HG03045 (cell line): ENCODE results near the gene AADAT.

ENCODE experiments used
- ATAC-seq: cut with Tn5 transposase; IDR thresholded peaks from one replicate; pipeline ENCODE4 v1.9.1; 2021; ENCODE audit warnings: mild to moderate bottlenecking, moderate library complexity; ENCODE audit not compliant: unreplicated experiment

AADAT gene

GRCh38 chr4:170035231-170035630, 54.5 kb downstream of the AADAT start:
- ATAC-seq = no peak

- ATAC-seq = no peak
Observed at GRCh38 chr4:170033999-170034398, 55.8 kb downstream of the AADAT start.

GRCh38 chr4:170030121-170030520, 59.6 kb downstream of the AADAT start:
- ATAC-seq = no peak

- ATAC-seq = peak; percentile 58
Observed at GRCh38 chr4:170027181-170027829, 62.5 kb downstream of the AADAT start.

GRCh38 chr4:170026253-170027021, 63.3 kb downstream of the AADAT start, which contains the start of gene MFAP3L:
Gene MFAP3L, minus strand, starts transcription at chr4:170026395. Its CDS starts 20,518 bp downstream, at chr4:170005877.
- peak; percentile 89 for ATAC-seq

GRCh38 chr4:170025523-170026252, 64.1 kb downstream of the AADAT start:
- ATAC-seq = no peak

GRCh38 chr4:170022211-170022610, 67.5 kb downstream of the AADAT start:
- no peak for ATAC-seq

- no peak for ATAC-seq
Observed at GRCh38 chr4:170017252-170017651, 72.5 kb downstream of the AADAT start.

- ATAC-seq = no peak
Observed at GRCh38 chr4:170015285-170015684, 74.5 kb downstream of the AADAT start.

- ATAC-seq = no peak
Observed at GRCh38 chr4:170014359-170015011, 75.3 kb downstream of the AADAT start.

GRCh38 chr4:170012629-170012958, 77.2 kb downstream of the AADAT start:
- ATAC-seq = no peak

- ATAC-seq = no peak
Observed at GRCh38 chr4:170011921-170012628, 77.7 kb downstream of the AADAT start.
